NCI-H2081 (cell line): ENCODE data around the gene ITPK1.

ENCODE experiments used
- DNase-seq, 2 experiments: peaks; one replicate each; lab custom pipeline; 2025; lab: John Stamatoyannopoulos, UW

ITPK1 gene

GRCh38 chr14:92951912-92952471, 163.7 kb downstream of the ITPK1 start:
- DNase-seq, result peak; percentile 81 to 82

DNA sequence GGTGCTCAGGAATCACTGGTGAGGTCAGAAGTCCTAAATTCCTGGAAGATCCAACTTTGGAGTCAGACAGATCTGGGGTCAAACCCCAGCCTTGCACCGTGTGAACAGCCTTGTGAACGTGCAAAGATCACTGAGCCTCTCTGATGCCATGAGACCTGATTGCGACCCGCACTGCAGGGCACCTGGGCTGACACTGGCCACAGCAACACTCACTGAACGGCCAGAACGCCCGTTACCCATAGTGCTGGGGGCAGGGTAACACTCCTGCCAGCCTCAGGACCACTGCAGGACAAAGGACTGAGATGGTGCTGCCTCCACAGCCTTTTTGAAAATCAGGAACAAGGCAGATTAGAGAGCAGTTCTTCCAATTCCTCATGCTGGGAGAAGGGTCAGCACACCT, 164.5 kb downstream of the ITPK1 start:
- DNase-seq, result no peak

- DNase-seq, result no peak
These were observed 165.0 kb downstream of the ITPK1 start for GRCh38 chr14:92950773-92951172.

- no peak for DNase-seq
These were observed 165.6 kb downstream of the ITPK1 start for GRCh38 chr14:92950193-92950540.

DNA sequence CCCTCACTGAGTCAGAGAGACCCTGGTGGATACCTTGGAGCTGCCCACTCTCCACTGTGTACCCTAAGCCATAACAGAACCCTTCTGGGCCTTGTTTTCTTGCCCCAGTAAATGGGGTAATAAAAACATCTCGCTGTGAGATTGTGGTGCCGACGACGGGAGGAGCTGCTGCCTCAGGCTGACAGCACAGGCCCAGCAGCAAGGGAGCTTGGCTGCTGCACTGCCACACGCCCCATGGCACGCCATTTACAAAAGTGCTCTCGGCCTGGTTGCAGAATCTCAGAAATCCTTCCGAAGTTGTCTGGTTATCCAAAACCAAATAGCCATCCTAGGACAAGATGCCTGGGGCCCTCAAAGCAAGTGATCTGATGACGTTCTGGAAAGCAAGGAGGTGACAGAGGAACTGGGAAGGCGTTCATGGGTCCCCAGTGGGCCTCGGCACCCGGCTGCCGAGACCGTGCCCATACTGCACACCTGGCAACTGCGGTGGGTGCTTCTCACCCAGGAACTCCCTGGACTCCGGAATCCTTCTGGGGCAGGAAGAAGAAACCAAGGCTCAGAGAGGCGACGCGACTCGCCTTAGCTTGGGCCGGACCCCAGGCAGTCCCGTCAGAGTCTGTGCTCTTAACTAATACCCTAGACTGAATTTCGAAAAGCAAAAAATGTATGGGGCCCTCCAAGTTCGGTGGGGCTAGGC, 166.1 kb downstream of the ITPK1 start:
- DNase-seq, result no peak

- DNase-seq, result no peak
These were observed 167.1 kb downstream of the ITPK1 start for GRCh38 chr14:92948647-92949046.

DNA sequence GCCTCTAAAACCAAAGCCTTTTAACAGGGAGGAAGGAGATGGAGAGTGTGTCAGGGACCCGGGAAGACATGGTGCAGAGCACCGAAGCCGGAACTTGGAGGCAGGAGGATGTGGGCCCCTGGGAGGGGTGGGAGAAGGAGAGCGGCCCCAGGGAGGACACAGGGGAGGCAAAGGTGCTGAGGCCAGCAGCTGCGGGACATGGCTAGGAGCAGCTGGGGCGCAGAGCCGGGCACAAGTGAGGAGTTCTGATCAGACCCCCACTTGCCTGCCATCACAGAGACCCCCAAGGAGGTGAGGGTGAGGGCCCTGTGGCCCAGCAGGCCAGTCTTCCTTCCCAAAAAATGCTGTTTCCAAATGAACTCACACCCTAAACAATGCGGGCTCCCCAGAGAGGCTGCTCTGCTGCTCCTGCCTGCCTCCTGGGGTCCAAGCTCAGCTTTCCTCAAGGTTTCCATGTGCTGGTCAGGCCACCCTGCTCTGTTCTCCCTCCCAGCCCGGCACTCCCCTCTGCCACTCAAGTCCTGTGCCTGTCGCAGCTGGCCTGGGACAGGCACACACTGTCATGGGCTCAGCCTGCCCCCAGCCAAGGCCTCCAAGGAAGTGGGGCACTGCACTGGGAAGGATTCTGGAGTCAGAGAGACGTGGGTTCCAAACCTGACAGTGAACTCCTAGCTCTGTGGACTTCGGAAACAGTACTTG, 168.7 kb downstream of the ITPK1 start:
- no peak for DNase-seq

DNA sequence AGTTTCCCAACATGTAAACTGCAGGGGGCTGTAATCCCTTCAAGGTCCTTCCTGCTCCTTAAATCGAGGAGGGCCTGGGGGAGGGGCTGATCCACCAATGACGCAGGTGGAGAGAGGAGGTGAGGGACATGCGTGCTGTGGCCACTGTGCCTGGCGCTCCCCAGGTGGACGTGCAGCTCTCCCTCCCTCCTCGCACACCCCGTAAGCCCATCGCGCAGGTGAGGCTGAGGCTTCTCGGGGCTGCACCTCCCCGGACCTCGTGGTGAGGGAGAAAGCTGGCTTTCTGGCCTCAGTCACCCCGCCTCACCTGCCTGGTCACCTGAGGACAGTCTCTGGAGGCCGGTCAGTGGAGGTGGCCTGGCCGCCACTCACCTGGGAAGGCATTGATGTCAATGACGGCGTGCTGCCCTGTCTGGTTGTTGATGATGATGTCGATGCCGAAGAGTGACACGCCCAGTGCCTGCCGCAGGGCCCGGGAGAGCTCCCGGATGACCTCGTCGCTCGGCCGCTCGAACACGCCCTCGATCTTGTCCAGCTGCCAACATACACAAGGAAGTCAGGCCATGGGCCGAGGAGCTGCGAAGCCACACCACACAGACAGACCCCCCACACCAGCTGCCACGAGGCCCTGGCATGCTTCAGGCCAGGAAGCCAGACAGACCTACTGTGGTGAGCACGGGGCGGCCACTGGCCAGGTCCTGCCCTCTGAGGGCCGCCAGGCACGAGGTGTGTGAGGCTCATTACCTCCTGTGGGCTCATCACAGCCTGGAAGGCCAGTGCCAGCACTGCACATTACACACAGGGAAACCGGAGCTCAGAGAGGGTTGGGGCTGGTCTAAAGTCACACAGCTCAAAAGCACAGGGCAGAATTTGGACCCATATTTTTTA, 169.5 kb downstream of the ITPK1 start:
- peak in 1 of 2 experiments; percentile 18 for DNase-seq

DNA sequence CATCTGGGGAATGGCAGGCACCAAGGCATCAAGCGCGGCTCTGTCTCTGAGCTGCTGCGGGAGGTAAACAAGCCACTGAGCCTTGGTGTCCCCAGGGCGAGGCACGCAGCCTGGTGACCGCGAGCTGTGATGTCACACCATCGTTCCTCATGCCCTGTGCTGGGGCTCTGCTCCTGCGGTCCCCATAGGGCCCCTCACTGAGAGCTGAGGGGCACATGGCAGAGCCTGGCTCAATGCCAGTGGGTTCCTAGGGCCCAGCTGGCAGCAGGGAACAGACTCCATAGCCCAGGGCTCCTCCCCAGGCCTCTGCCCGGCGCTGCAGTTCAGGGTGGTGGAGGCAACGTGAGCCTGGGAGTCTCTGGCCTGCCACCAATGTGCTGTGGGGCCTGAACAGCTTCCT, 170.2 kb downstream of the ITPK1 start:
- peak; percentile 47 to 74 for DNase-seq

GRCh38 chr14:92944976-92945375, 170.7 kb downstream of the ITPK1 start:
- peak in 1 of 2 experiments; percentile 45 for DNase-seq

DNA sequence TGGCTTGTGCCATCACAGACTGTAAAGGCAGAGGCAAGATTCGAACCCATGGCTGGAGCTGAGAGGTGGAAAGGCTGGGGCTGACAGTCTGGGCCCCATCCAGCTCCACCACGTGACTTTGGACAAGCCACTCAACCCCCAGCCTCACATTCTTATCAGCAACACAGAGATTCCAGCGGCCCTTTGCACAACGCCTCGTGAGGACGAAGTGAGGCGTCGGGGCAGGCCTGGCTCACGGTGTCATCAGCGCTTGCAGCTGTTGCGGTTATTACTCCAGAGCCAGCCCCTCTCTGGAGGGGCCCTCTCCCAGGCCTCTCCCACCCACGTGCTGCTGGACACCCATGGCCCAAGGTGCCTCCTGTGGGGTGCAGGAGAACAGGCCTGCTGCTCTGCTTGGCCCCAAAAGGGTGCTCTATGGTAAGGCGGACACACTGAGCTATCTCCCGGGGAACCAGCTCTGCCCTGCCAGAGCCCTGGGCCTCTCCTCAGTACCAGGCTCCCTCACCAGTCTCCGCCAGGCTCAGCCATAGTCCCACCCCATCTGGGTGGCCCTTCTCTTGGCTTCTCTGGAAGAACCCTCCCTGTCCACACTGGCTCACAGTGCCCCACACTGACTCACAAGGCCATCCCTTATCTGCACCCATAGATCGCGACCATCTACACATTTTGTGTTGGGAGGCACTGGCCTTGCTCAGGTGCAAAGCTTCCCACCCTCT, 171.7 kb downstream of the ITPK1 start:
- no peak for DNase-seq

GRCh38 chr14:92942976-92943710, 172.6 kb downstream of the ITPK1 start:
- DNase-seq, result no peak

- no peak for DNase-seq
These were observed 173.1 kb downstream of the ITPK1 start for GRCh38 chr14:92942576-92942975.

- no peak for DNase-seq
These were observed 173.6 kb downstream of the ITPK1 start for GRCh38 chr14:92942136-92942535.

DNA sequence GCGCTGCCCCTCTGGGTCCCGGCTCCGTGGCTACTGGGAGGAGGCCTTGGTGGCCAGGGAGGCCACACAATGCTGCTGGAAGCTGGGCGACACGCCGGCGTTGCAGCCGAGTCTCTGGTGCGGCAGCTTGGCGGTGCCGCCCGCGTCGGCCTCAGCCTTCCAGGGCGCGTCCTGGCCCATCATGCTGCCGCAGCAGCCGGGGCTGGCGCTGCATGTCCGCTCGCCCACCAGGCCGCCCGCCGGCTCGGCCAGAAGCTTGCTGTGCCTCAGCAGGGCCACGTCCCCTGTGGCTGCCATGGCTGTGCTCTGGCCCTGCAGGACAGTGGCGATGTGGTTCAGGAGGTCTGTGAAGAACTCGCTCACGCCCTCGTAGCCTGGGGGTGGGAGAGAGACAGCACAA, 174.2 kb downstream of the ITPK1 start:
- no peak for DNase-seq

DNA sequence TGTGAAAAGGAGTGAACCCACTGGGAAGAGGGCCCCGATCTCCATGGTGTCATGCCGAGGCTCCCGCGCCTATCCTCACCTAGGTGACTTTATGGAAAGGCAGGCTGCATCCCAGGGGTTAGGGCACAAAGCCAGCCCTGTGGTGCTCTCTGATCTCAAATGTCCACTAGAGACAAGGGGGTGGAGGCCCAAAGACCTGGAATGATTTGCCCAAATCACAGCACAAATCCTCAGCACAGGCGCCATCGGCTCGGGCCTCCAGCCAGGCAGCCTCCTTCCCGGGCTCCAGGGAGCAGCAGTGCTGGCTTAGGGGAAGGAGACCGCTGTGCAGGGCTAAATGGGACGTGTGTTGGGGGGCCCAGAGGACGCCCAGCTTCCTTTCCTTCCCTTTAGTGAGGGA, 175.2 kb downstream of the ITPK1 start:
- no peak for DNase-seq

GRCh38 chr14:92939699-92940098, 176.0 kb downstream of the ITPK1 start:
- no peak for DNase-seq

- DNase-seq, result no peak
These were observed 176.6 kb downstream of the ITPK1 start for GRCh38 chr14:92938890-92939671.

GRCh38 chr14:92938235-92938875, 177.4 kb downstream of the ITPK1 start:
- no peak for DNase-seq
